SK-N-MC (cell line): ENCODE results near the gene HOXC6.
A peak's percentile ranks its signal among the peaks of the same experiment; 100 is the strongest.

ENCODE experiments used
- DNase-seq: peaks from one replicate; pipeline ENCODE4 v3.0.0-alpha.2; 2011; ENCODE audit warnings: low read depth, low spot score
- H3K27ac ChIP-seq: fragments of 200-600 bp; sonication (generic); 2 replicates; pipeline ENCODE4 v1.5.1; 2016; ENCODE audit warnings: mixed run types
- H3K36me3 ChIP-seq: fragments of 200-600 bp; sonication (generic); 2 replicates; pipeline ENCODE4 v1.6.1; 2017; ENCODE audit warnings: antibody characterized with exemption, low read length, mixed read lengths; ENCODE audit not compliant: insufficient read depth
- H3K4me3 ChIP-seq: fragments of 200-600 bp; sonication (generic); 2 replicates; pipeline ENCODE4 v1.5.1; 2016
- H3K9ac ChIP-seq: fragments of 200-600 bp; sonication (generic); 2 replicates; pipeline ENCODE4 v1.8.0; 2017; ENCODE audit warnings: mixed run types, mixed read lengths; ENCODE audit not compliant: insufficient read length
- H3K9me3 ChIP-seq: fragments of 200-600 bp; sonication (generic); 2 replicates; pipeline ENCODE4 v1.6.1; 2017; ENCODE audit warnings: low read depth, mild to moderate bottlenecking, antibody characterized with exemption, low read length, moderate library complexity, mixed read lengths
- EZH2 ChIP-seq: fragments of 200-600 bp; sonication (generic); IDR thresholded peaks from one replicate; pipeline ENCODE4 v1.6.1; 2017; ENCODE audit warnings: antibody characterized with exemption
- FOXP2 ChIP-seq: optimal IDR thresholded peaks from 2 replicates; pipeline ENCODE3; 2011; ENCODE audit warnings: mild to moderate bottlenecking, moderate library complexity; ENCODE audit not compliant: insufficient read depth; ENCODE audit errors: extremely low read length, control extremely low read depth
- POLR2AphosphoS5 ChIP-seq: IDR thresholded peaks from 2 replicates; pipeline ENCODE4 v1.6.1; 2012; ENCODE audit warnings: mild to moderate bottlenecking, low read depth, low read length, borderline replicate concordance

HOXC6 gene

DNA sequence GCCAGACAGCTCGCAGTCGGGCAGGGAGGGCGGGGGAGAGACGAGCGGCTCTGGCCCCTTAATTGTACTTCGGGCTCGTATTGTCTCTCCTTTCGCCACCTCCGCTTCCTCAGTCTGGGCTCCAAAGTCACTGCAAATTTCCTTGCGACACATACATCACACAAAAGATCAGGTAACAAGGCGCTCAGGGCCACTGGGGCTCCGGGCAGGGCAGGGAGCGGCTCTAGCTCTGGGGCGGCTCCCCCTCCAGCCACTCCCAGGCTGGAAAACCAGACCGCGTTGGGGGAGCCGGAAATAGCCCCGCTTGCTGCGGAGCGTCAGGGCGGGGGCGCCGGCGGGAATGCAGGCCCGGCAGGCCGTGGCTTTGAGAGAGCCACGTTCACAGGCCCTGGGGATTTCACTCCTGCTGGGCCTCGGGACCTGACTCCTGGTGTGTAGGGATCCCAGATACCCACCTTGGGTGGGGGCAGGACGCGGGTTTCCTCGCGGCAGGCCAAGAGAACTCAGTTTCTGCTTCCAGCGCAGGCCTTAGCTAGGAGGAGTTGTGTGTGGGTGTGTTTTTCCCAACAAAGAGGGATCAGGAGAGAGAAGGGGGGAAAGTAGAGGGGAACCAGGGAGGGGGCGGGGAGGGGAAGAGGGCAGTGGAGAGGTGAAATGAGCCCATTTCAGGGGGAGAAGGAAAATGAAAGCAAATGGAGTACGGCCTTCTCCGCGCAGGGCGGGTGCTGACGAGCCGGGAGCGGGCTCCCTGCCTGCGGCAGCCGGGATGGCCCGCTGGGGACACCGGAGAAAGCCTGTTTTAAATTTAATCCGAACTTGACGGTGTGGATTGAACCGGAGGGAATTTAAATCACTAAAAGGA lies 32.6 kb upstream of the HOXC6 start:
- H3K9ac ChIP-seq, result peak overlapping the region; percentile 91
- peak overlapping the region; percentile 87 for H3K27ac ChIP-seq
- no peak for DNase-seq
- H3K9me3 ChIP-seq, result no peaks in the 10 kb centered on the region
- H3K4me3 ChIP-seq, result peak overlapping the region; percentile 81
- H3K36me3 ChIP-seq, result no peaks in the 10 kb centered on the region
- no peak for TF ChIP-seq FOXP2
- TF ChIP-seq EZH2, result no peak
- TF ChIP-seq POLR2AphosphoS5, result peak; percentile 76

DNA sequence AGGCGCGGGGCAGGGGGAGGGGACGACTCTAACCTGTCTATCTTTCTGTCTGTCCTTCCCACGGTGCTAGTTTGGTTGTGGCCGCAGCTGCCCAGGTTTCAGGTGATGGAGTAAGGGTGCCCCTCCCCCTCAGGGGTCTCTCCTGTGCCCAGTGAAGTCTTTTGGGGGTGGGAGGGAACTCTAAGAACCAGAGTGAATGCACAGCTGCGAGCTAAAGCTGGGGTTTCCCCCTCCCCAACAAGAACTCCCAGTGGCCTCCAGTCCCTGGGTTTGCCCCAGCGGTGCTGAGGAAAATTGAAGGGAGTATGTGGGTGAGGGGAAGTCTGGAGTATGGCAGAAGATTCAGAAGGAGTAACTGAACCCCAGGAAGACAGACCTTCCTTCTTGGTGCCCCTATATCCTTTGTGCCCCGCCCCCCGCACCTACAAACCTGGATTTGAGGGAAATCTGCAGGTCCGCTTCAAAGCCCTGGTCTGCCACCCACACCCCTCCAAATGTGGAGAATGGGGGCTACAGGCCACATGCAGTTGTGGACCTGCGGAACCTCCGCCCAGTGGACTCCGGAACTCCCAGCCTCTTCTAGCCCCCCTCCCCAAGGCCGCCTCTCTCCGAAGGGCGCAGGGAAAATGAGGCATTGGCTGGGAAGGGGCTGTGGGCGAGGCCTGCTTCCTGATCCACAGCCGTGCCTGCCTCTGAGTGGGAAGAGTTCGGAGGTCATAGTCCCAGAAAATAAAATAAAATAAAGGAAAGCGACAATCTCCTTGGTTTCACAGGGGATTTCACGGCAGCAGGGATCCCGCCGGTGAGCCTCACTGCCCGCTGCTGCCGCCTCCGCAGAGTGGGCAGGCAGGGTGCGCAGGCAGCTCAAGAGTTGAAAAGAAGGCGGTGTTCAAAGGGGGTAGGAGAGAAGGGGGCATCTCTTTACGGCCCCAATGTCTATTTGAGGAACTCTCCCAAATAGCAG lies 31.7 kb upstream of the HOXC6 start:
- TF ChIP-seq FOXP2 (no peak), POLR2AphosphoS5 (no peak), EZH2 (no peak)
- no peaks in the 10 kb centered on the region for H3K36me3 ChIP-seq
- peak overlapping the region; percentile 81 for H3K4me3 ChIP-seq
- H3K9me3 ChIP-seq, result no peaks in the 10 kb centered on the region
- DNase-seq, result no peak
- peak overlapping the region; percentile 87 for H3K27ac ChIP-seq
- H3K9ac ChIP-seq, result peak overlapping the region; percentile 91

DNA sequence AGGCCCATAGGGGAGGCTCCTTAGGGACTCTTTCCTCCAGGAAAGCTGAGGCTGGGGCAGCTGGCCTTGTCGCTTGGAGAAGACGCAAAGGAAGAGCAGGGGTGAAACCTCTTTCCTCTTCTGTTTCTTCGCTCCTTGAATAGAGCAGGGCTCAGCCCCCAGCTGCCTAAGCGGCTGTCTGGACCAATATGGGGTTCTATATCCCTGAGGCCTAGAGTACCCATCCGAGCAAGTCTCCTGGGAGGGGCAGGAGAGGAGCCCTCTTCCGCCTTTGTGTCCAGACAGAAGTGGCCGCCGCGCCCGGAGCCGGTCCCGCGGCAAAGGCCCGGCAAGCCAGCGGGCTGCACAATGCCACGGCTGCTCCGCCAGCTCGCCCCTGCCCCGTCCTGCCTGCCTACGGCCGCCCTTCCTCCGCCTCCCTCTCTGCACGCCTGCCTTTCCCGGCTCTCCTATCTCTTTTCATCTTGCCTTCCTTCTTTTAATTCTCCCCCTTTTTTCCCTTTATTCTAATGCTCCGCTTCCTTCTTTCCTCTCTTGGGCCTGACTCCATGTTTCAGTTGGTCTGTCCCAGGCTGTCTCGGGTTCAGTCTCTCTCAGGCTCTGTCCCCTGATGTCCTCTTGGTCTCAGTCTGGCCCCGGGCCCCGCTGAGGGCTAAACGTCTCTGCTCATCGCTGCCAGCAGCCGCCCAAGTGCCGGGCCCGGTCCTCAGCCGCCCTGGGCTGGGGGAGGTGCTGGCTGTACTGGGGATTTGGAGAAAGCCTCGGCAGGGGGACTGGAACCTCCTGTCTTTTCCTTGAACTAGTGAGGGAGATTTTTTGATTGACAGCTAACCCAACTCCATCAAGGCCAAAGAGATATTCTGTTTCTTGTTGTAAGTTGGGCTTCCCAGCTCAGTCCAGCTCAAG lies 30.8 kb upstream of the HOXC6 start:
- no peak overlapping the region for H3K4me3 ChIP-seq
- no peak for DNase-seq
- TF ChIP-seq EZH2, result no peak
- no peak for TF ChIP-seq POLR2AphosphoS5
- TF ChIP-seq FOXP2, result no peak
- H3K9ac ChIP-seq, result no peak overlapping the region
- H3K27ac ChIP-seq, result no peak overlapping the region; the same call in 1 of the 2 replicates
- no peaks in the 10 kb centered on the region for H3K36me3 ChIP-seq
- H3K9me3 ChIP-seq, result no peaks in the 10 kb centered on the region

DNA sequence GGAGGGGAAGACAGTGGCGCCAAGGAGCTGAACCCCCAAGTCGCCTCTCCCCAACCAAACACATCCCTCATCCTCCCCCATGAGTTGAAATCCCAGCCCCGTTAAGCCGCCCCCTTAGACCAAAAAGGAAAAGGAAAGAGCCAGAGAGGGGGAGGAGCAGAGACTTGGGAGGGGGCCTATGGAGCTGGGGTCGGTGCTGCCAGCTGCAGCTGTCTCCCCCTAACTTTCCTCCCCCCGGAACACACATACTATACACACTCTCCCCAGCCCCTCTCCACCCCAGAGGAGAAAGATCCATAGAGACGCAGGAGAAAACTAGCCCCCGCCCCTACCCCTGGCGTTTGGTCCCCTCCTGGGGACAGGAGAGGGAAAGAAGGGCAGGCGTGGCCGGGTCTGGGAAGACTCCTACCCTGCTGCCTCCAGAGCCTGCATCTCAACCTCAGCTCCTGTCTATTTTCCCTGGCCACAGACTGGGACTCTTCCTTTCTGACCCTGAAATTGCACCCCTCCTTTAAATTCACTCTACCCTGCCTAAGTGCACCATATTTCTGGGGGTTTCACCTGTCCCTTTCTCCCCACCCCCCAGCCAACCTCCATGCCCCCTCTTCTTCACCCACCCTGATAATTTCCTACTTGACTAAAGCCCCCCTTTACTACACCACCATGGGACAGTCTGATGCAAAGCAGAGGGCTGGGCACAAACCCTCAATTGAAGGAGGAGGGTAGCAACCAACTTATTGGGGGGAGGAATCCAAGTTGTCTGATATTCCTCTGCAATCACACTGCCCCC lies 29.9 kb upstream of the HOXC6 start:
- Histone ChIP-seq H3K9ac (no peak overlapping the region), H3K27ac (no peak overlapping the region)

DNA sequence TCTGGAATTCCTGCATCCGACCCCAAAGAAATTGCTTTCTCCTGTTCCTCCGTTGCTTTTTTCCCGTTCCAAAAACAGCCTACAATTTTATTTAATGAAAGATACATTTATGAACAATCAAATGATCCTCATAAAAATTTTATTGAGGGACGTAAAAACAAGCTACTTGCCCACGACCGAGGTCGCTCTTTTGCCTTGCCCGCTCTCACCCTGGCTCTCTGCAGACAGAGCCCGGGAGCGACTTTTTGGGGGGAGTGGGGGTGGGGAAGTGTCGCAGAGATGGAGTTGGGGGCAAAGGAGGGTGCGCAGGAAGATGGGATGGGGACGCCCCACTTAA lies 29.4 kb upstream of the HOXC6 start:
- TF ChIP-seq FOXP2 (no peak), EZH2 (no peak), POLR2AphosphoS5 (no peak)
- DNase-seq, result no peak
- peak overlapping the region; percentile 99 for H3K4me3 ChIP-seq
- peak overlapping the region; percentile 98 for H3K9ac ChIP-seq
- peak overlapping the region; percentile 27; the same call in 1 of the 2 replicates for H3K27ac ChIP-seq
- no peaks in the 10 kb centered on the region for H3K9me3 ChIP-seq
- H3K36me3 ChIP-seq, result no peaks in the 10 kb centered on the region

More for the DNA sequence above, 29.9 kb upstream of the HOXC6 start:
- Histone ChIP-seq H3K36me3 (no peaks in the 10 kb centered on the region), H3K9me3 (no peaks in the 10 kb centered on the region), H3K4me3 (peak overlapping the region; percentile 99)
- TF ChIP-seq POLR2AphosphoS5 (no peak), FOXP2 (no peak)
- DNase-seq, result no peak

DNA sequence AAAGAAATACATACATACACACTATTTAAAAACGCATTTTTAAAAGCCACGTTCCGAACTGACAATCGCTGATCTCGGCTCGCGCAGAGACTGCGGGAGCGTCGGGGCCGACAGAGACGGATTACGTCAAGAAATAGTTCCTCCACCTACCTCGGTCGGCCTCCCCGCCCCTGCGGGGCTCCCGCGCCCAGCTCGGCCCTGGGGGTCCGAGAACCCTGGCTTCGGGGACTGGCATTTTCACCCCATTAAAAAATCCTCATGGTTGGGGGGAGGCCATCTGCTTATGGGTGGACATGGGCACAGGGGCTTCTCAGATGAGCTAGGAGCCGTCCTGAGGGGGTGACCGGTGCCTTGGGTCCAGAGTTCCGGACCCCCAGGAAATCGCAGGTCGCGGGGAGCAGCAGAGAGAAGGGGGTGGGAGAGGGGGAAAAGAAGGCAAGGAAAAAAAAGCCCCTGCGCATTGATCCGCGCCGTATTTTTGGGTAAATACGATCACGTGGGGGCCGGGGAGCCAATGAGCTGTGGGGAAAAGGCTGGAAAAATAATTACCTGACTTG lies 28.6 kb upstream of the HOXC6 start:
- no peaks in the 10 kb centered on the region for H3K36me3 ChIP-seq
- TF ChIP-seq POLR2AphosphoS5 (peak; percentile 48; the same call in 1 of the 2 replicates), EZH2 (no peak)
- peak overlapping the region; percentile 99 for H3K4me3 ChIP-seq
- DNase-seq, result peak; percentile 69
- no peaks in the 10 kb centered on the region for H3K9me3 ChIP-seq
- H3K9ac ChIP-seq, result peak overlapping the region; percentile 98
- H3K27ac ChIP-seq, result peak overlapping the region; percentile 93
